Omental fat pad (tissue), 4 donors: ENCODE measurements around the gene GPR39. TPM values are rescaled to one million over a fixed set of nuclear protein-coding genes. Genes with fewer than 3 reads are reported as not detected.

Source experiments
- ATAC-seq: fragments of 150-250 bp; one replicate; pipeline ENCODE4 v1.9.1; 2016; ENCODE audit warnings: mild to moderate bottlenecking, moderate library complexity; ENCODE audit not compliant: low FRiP score
- DNase-seq: peaks from one replicate; pipeline ENCODE4 v3.0.0-alpha.2; 2019; ENCODE audit warnings: low spot score
- CTCF ChIP-seq, 3 donors: fragments of 450-650 bp; IDR thresholded peaks; one replicate each; pipeline ENCODE4 v1.5.1; 2016 to 2017; ENCODE audit warnings: antibody characterized with exemption in 3 of 3, mild to moderate bottlenecking in 3 of 3, moderate library complexity in 2 of 3
- total RNA-seq, 4 donors: library from RNA; depleted of rRNA; stranded (reverse); fragments of >200 nt; gene quantifications; one replicate each; pipeline ENCODE4 v1.1.0, GENCODE V29; 2016

The GPR39 gene
- total RNA-seq, 4 donors from 2014 or later, result not detected

- DNase-seq (no peak), ATAC-seq (no peak)
- no peak for TF ChIP-seq CTCF (IDR thresholded peaks at IDR 0.05)
Measured at GRCh38 chr2:132562245-132562644, 145.6 kb downstream of the GPR39 start.

- no peak for ATAC-seq
- no peak for DNase-seq
- no peak for TF ChIP-seq CTCF (IDR thresholded peaks at IDR 0.05)
Measured at GRCh38 chr2:132564065-132564464, 147.5 kb downstream of the GPR39 start.

- ATAC-seq, result no peak
- no peak for DNase-seq
- no peak for TF ChIP-seq CTCF (IDR thresholded peaks at IDR 0.05)
Measured at GRCh38 chr2:132566379-132566778, 149.8 kb downstream of the GPR39 start.

GRCh38 chr2:132567682-132568081 lies 151.1 kb downstream of the GPR39 start:
- no peak for ATAC-seq
- no peak for TF ChIP-seq CTCF (IDR thresholded peaks at IDR 0.05)
- no peak for DNase-seq

- no peak for DNase-seq
- no peak for TF ChIP-seq CTCF (IDR thresholded peaks at IDR 0.05)
- no peak for ATAC-seq
Measured at GRCh38 chr2:132568656-132569055, 152.1 kb downstream of the GPR39 start.

GRCh38 chr2:132573444-132574007 lies 156.9 kb downstream of the GPR39 start:
- DNase-seq, result no peak
- no peak for TF ChIP-seq CTCF (IDR thresholded peaks at IDR 0.05)
- ATAC-seq, result no peak

- ATAC-seq (no peak), DNase-seq (no peak)
- no peak for TF ChIP-seq CTCF (IDR thresholded peaks at IDR 0.05)
Measured at GRCh38 chr2:132577686-132578085, 161.1 kb downstream of the GPR39 start.
